Hepatocyte (in vitro differentiated cells): ENCODE data around the gene ASGR2.

Experiments
- EZH2 ChIP-seq: fragments of 200-600 bp; sonication (generic); IDR thresholded peaks from 2 replicates; pipeline ENCODE4 v1.6.1; 2016; ENCODE audit warnings: antibody characterized with exemption, mild to moderate bottlenecking, borderline replicate concordance
- EZH2phosphoT487 ChIP-seq: fragments of 200-600 bp; sonication (generic); IDR thresholded peaks from one replicate; pipeline ENCODE4 v1.6.1; 2018; ENCODE audit warnings: antibody characterized with exemption, mild to moderate bottlenecking, low read depth, moderate library complexity; ENCODE audit not compliant: unreplicated experiment, severe bottlenecking
- TF ChIP-seq, protein P1 (sequence below): fragments of 200-600 bp; sonication (generic); IDR thresholded peaks from 2 replicates; pipeline ENCODE4 v1.5.1; 2016; ENCODE audit warnings: antibody characterized with exemption, mild to moderate bottlenecking; ENCODE audit not compliant: poor library complexity

DNA sequence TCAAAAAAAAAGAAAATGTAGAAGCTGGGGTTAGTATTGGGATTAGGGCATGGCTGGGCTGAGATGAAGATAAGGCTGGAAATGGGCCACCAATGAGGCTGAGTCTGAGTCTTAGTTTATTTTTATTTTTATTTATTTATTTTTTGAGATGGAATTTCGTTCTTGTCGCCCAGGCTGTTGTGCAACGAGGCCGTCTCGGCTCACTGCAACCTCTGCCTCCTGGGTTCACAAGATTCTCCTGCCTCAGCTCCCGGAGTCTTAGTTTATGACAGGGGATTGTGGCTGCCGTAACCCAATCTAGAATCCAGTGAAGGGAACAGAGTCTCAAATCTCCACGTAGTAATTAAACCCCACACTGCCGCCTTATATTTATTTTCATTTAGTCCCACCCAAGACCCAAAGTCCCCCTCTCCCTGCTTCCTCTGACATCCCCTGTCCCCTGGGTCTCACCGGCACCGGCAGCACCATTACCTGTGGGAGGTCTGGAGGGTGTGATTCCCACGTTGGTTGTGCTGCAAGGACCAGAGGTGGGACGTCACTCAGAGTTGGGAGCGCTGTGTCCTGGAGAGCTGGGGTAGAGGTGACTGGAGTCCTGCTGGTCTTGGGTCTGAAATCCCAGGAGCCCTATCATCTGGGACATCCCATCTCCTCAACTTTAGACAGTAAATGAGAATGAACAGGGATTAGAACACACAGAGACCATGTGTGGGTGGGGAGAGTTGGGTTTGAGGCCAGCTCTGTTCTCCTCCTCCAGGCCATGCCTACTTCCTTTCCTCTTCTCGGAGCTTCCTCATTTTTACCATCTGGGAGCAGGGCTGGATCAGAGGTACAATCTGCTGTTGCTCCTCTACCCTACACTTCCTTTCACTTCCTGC, 34.8 kb downstream of the ASGR2 start, which contains the start of gene CLEC10A:
- TF ChIP-seq, protein P1, sequence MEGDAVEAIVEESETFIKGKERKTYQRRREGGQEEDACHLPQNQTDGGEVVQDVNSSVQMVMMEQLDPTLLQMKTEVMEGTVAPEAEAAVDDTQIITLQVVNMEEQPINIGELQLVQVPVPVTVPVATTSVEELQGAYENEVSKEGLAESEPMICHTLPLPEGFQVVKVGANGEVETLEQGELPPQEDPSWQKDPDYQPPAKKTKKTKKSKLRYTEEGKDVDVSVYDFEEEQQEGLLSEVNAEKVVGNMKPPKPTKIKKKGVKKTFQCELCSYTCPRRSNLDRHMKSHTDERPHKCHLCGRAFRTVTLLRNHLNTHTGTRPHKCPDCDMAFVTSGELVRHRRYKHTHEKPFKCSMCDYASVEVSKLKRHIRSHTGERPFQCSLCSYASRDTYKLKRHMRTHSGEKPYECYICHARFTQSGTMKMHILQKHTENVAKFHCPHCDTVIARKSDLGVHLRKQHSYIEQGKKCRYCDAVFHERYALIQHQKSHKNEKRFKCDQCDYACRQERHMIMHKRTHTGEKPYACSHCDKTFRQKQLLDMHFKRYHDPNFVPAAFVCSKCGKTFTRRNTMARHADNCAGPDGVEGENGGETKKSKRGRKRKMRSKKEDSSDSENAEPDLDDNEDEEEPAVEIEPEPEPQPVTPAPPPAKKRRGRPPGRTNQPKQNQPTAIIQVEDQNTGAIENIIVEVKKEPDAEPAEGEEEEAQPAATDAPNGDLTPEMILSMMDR, result no peak
- TF ChIP-seq EZH2phosphoT487 (no peak), EZH2 (no peak)
